ENCODE data around the gene GP9. TPM values are rescaled to one million over a fixed set of nuclear protein-coding genes. Genes with fewer than 3 reads are reported as not detected.

The GP9 gene
- total and polyA plus RNA-seq, 11 donors, result not detected

- H3K4me3 ChIP-seq, result peak overlapping the region in 3 of 12 donors; percentile 1 to 13 (median 1)
Observed at GRCh38 chr3:129015388-129016105, 45.0 kb upstream of the GP9 start.

DNA sequence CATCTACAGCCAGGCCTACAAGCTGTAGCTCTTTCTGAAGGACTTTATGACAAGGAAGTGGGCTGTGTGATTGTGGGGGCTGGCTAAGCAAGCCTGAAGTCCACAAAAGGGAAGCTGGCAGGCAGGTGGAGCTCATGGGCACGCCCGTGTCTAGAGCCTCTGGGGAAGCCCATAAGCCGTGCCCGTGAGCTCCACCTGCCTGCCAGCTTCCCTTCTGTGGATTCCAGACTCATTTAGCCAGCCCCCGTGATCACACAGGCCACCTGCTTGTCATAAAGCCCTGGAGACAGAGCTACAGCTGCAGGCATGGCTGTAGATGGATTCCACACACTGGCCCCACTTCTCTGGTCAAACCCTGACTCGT, 44.2 kb upstream of the GP9 start:
- Histone ChIP-seq H3K27ac (peak overlapping the region; percentile 69 to 93 (median 84)), H3K36me3 (peaks cover 0 to 4% (median 0%) of the 10 kb centered on the region in 9 donors), H3K27me3 (no peaks in the 10 kb centered on the region), H3K9me3 (no peaks in the 10 kb centered on the region), H3K4me1 (peaks cover 0 to 61% (median 45%) of the 10 kb centered on the region in 12 donors), H3K4me3 (peak overlapping the region in 3 of 12 donors; percentile 1 to 13 (median 1))
- no peak for ATAC-seq
- intact Hi-C loops (cut with DNase I), result no loop called here
- no peak for TF ChIP-seq POLR2A (IDR thresholded peaks at IDR 0.05)
- TF ChIP-seq CTCF (IDR thresholded peaks at IDR 0.05), result peak in 1 of 12 donors; percentile 17
- DNase-seq, result peak in 1 of 5 donors; percentile 22
- 39 to 52% (median 41%) methylated on average over 3 to 6 of the region's 6 CpGs; no CpG with 5 or more reads in 1 of the 4 donors for WGBS, 4 donors

More at GRCh38 chr3:129015388-129016105, 45.0 kb upstream of the GP9 start:
- peak; percentile 28 to 83 (median 59) for ATAC-seq
- Histone ChIP-seq H3K4me1 (peaks cover 0 to 57% (median 41%) of the 10 kb centered on the region in 12 donors), H3K36me3 (peaks cover 0 to 4% (median 0%) of the 10 kb centered on the region in 9 donors), H3K27ac (peak overlapping the region; percentile 69 to 93 (median 84)), H3K27me3 (no peaks in the 10 kb centered on the region), H3K9me3 (no peaks in the 10 kb centered on the region)
- intact Hi-C loops (cut with DNase I), result no loop called here
- peak; percentile 66 to 80 (median 77) for DNase-seq
- WGBS, 4 donors, result 56 to 66% (median 62%) methylated on average over 19 of the region's 19 CpGs
- TF ChIP-seq POLR2A (IDR thresholded peaks at IDR 0.05), result no peak
- TF ChIP-seq CTCF (IDR thresholded peaks at IDR 0.05), result no peak

GRCh38 chr3:129016720-129017483, 43.7 kb upstream of the GP9 start:
- ATAC-seq (peak in 3 of 4 donors; percentile 54 to 77 (median 72)), DNase-seq (peak; percentile 71 to 82 (median 79))
- H3K4me3 ChIP-seq, result no peak overlapping the region
- TF ChIP-seq CTCF (IDR thresholded peaks at IDR 0.05) (peak in 1 of 12 donors; percentile 1), POLR2A (IDR thresholded peaks at IDR 0.05) (peak in 1 of 2 donors; percentile 43)
- 55 to 69% (median 65%) methylated on average over 13 to 14 of the region's 14 CpGs for WGBS, 4 donors
- no peaks in the 10 kb centered on the region for H3K27me3 ChIP-seq
- intact Hi-C loops (cut with DNase I), result no loop called here
- H3K9me3 ChIP-seq, result no peaks in the 10 kb centered on the region
- H3K27ac ChIP-seq, result peak overlapping the region; percentile 69 to 93 (median 84)
- peaks cover 0 to under 1% (median 0%) of the 10 kb centered on the region in 9 donors for H3K36me3 ChIP-seq
- H3K4me1 ChIP-seq, result peaks cover 0 to 67% (median 47%) of the 10 kb centered on the region in 12 donors

DNA sequence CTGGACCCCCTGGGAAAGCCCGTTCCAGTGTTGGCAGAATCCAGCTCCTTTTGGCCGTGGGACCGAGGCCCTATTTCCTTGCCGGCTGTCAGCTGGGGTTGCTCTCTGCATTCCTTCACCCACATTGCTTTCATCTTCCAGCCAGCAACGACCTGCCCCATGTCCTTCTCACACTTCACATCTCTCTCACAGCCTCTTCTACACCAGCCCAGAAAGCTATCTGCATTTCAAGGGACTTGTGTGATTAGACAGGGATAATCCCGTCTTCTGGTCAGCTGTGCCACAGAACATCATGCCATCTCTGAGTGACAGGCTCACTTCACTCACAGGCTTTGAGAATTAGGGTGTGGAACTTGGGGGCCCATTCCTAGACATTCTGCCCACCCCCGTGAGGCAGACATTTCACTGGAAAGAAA, 43.1 kb upstream of the GP9 start:
- H3K9me3 ChIP-seq, result no peaks in the 10 kb centered on the region
- WGBS, 4 donors, result 43 to 57% (median 48%) methylated on average over 7 of the region's 7 CpGs
- peak overlapping the region; percentile 69 to 93 (median 84) for H3K27ac ChIP-seq
- intact Hi-C loops (cut with DNase I), result no loop called here
- peaks cover 0 to 73% (median 49%) of the 10 kb centered on the region in 12 donors for H3K4me1 ChIP-seq
- no peak overlapping the region for H3K4me3 ChIP-seq
- H3K27me3 ChIP-seq, result no peaks in the 10 kb centered on the region
- TF ChIP-seq POLR2A (IDR thresholded peaks at IDR 0.05) (no peak), CTCF (IDR thresholded peaks at IDR 0.05) (no peak)
- DNase-seq (no peak), ATAC-seq (no peak)
- no peaks in the 10 kb centered on the region for H3K36me3 ChIP-seq

All from heart left ventricle (tissue), 16 donors.